Neural cell (in vitro differentiated cells): Measurements from ENCODE around the gene ZNRD2. TPM values are rescaled to one million over a fixed set of nuclear protein-coding genes. Genes with fewer than 3 reads are reported as not detected.

Source experiments
- H2AFZ ChIP-seq: fragments of 200-600, 300-800 bp; sonication (generic), shearing (Covaris generic); 2 replicates; pipeline ENCODE4 v1.6.0; 2014; ENCODE audit warnings: low read depth, mild to moderate bottlenecking, antibody characterized with exemption, low read length, moderate library complexity
- H3F3A ChIP-seq: fragments of 200-600 bp; shearing (Covaris generic); 2 replicates; pipeline ENCODE4 v1.6.1; 2016; ENCODE audit warnings: mild to moderate bottlenecking, moderate library complexity, mixed read lengths, antibody characterized with exemption, low read length; ENCODE audit not compliant: insufficient read depth, poor library complexity, severe bottlenecking
- H3K27ac ChIP-seq: fragments of 200-600, 300-800 bp; sonication (generic), shearing (Covaris generic); 2 replicates; pipeline ENCODE4 v1.5.1; 2014; ENCODE audit warnings: mild to moderate bottlenecking, low read length, moderate library complexity
- H3K27me3 ChIP-seq: fragments of 300-800, 200-600 bp; sonication (generic), shearing (Covaris generic); 2 replicates; pipeline ENCODE4 v1.6.0; 2014; ENCODE audit warnings: mild to moderate bottlenecking, low read depth, low read length, moderate library complexity; ENCODE audit not compliant: insufficient read depth
- H3K36me3 ChIP-seq: fragments of 300-800, 200-600 bp; sonication (generic), shearing (Covaris generic); 2 replicates; pipeline ENCODE4 v1.5.1; 2014; ENCODE audit warnings: mild to moderate bottlenecking, antibody characterized with exemption, low read length, moderate library complexity; ENCODE audit not compliant: insufficient read depth
- H3K4me2 ChIP-seq: fragments of 300-800, 200-600 bp; sonication (generic), shearing (Covaris generic); 2 replicates; pipeline ENCODE4 v1.6.0; 2014; ENCODE audit warnings: mild to moderate bottlenecking, low read length
- H3K4me3 ChIP-seq: fragments of 300-800, 200-600 bp; sonication (generic), shearing (Covaris generic); 2 replicates; pipeline ENCODE4 v1.5.1; 2014; ENCODE audit warnings: mild to moderate bottlenecking, low read length, moderate library complexity
- H3K79me2 ChIP-seq: fragments of 200-600 bp; shearing (Covaris generic); replicated peaks from 2 replicates; pipeline ENCODE4 v1.6.0; 2014; ENCODE audit warnings: mild to moderate bottlenecking, low read length, moderate library complexity; ENCODE audit not compliant: insufficient read depth
- H3K9ac ChIP-seq: fragments of 300-800, 200-600 bp; sonication (generic), shearing (Covaris generic); 2 replicates; pipeline ENCODE4 v1.6.1; 2016; ENCODE audit warnings: mild to moderate bottlenecking, low read length, mixed read lengths
- H3K9me2 ChIP-seq: fragments of 200-600 bp; shearing (Covaris generic); 2 replicates; pipeline ENCODE4 v1.6.1; 2016; ENCODE audit warnings: mild to moderate bottlenecking, low read length, mixed read lengths; ENCODE audit not compliant: insufficient read depth
- H3K9me3 ChIP-seq: fragments of 200-600, 300-800 bp; sonication (generic), shearing (Covaris generic); 2 replicates; pipeline ENCODE4 v1.6.1; 2016; ENCODE audit warnings: mild to moderate bottlenecking, mixed run types, low read length, moderate library complexity, mixed read lengths
- H4K20me1 ChIP-seq: fragments of 200-600 bp; shearing (Covaris generic); 2 replicates; pipeline ENCODE4 v1.6.1; 2016; ENCODE audit warnings: mild to moderate bottlenecking, mixed run types; ENCODE audit not compliant: insufficient read depth
- EP300 ChIP-seq: fragments of 450-650 bp; conservative IDR thresholded peaks from 2 replicates; pipeline ENCODE4 v1.6.1; 2014; ENCODE audit warnings: antibody characterized with exemption, mild to moderate bottlenecking, moderate library complexity; ENCODE audit not compliant: poor library complexity, severe bottlenecking
- EZH2 ChIP-seq: fragments of 200-600, 300-800 bp; shearing (Covaris generic), sonication (generic); IDR thresholded peaks from 2 replicates; pipeline ENCODE4 v1.6.1; 2014; ENCODE audit warnings: antibody characterized with exemption, low read length, borderline replicate concordance, mild to moderate bottlenecking; ENCODE audit not compliant: insufficient read depth, poor library complexity, severe bottlenecking
- MXI1 ChIP-seq: fragments of 450-650 bp; conservative IDR thresholded peaks from 2 replicates; pipeline ENCODE4 v1.6.1; 2014; ENCODE audit warnings: antibody characterized with exemption, mild to moderate bottlenecking; ENCODE audit not compliant: poor library complexity, severe bottlenecking
- POLR2AphosphoS5 ChIP-seq: IDR thresholded peaks from 2 replicates; pipeline ENCODE4 v1.6.1; 2012
- RAD21 ChIP-seq: fragments of 450-650 bp; conservative IDR thresholded peaks from 2 replicates; pipeline ENCODE4 v1.6.1; 2014; ENCODE audit warnings: antibody characterized with exemption, mild to moderate bottlenecking, moderate library complexity
- SMC3 ChIP-seq: fragments of 450-650 bp; conservative IDR thresholded peaks from 2 replicates; pipeline ENCODE4 v1.6.1; 2014; ENCODE audit warnings: antibody characterized with exemption, mild to moderate bottlenecking, moderate library complexity; ENCODE audit not compliant: poor library complexity
- TAF1 ChIP-seq: IDR thresholded peaks from 2 replicates; pipeline ENCODE4 v1.6.1; 2012; ENCODE audit warnings: low read depth
- polyA plus RNA-seq: library from polyadenylated mRNA; depleted of rRNA; stranded (reverse); fragments of >200 nt; gene quantifications from 2 replicates; pipeline ENCODE4 v1.2.3, GENCODE V29; 2014
- TF ChIP-seq, protein P1 (sequence below): IDR thresholded peaks from 2 replicates; pipeline ENCODE4 v1.6.1; 2012; ENCODE audit warnings: borderline replicate concordance
- TF ChIP-seq, protein P2 (sequence below): fragments of 450-650 bp; IDR thresholded peaks from 2 replicates; pipeline ENCODE4 v1.5.1; 2014; ENCODE audit warnings: antibody characterized with exemption, mild to moderate bottlenecking, moderate library complexity; ENCODE audit not compliant: poor library complexity, severe bottlenecking

The ZNRD2 gene
- polyA plus RNA-seq, 1 donor from 2014 or later: 36.2 TPM

DNA sequence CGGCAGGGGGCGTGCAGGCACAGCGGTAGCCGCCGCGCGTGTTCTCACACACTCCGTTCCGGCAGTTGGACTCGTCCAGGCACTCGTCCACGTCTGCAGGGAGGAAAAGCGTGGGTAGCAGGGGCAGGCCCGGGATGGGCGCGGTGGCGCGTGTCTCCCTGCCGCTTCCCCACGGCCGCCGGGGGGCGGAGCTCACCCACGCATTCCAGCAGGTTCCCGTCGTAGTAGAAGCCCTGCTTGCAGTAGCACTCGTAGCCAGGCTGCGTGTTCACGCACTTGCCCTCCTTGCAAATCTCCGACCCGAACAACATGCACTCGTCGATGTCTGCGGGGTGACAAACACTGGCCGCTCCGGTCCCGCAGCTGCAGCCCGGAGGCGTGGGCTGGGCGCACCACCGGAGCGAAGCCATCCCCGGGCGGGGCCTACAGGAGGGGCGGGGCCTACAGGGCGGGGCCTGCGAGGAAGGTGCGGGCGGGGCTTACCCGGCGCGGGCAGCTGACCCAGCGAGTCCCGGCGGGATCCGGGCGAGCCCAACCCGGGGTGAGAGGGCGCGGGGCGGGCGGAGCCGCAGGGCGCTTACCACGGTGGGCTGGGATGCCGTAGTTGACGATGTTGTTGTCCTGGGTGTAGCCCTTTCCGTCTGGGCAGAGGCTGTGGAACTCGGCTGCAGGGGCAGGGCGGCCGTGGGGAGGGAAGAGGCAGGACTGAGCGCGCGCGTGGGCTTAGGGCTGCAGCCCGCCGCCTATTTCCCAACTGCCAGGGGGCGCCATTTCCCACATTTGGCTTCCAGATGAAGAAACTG, 29.8 kb upstream of the ZNRD2 start (continued):
- TF ChIP-seq MXI1: peak; percentile 67

DNA sequence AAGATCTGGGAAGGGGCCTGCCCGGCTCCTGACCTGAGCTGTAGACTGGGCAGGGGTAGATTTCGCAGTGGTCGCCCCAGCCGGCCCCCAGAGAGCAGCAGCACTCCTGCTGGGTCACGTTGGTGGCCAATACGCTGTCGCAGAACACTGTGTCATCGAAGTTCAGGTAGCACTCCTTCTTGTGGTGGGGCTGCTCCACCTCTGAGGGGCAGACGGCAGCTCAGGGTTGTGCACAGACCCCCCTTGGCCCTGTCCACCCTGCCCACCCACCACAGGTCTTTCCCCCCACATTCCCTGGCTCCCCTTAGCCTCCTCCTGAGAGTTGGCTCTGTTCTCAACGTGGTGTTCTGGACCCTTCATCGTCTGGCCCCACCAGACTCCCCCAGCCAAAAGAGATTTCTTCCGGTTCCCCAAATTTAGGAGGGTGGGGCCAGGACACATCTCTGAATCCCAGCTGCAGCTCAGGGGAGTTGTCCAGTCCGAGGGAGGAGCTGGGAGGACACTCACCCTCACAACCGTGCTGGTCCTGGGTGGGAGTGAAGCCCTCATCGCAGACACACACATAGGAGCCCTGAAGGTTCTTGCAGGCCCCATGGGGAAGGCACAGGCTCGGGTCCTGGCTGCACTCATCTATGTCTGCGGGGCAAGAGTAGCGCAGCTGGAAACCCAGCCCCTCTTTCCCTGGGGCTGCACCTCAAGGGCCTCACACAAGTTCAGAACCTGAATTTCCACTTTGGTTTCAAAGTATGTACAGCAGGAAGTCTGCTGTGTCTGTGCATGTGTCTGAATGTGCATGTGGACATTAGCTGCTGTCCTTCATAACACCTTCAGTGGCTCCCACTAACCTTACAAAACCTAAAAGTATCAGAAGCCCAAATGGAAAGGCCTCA, 28.9 kb upstream of the ZNRD2 start:
- H3K9me3 ChIP-seq: no peaks in the 10 kb centered on the region
- TF ChIP-seq POLR2AphosphoS5 (no peak), EZH2 (no peak), MXI1 (no peak), RAD21 (no peak), EP300 (no peak), TAF1 (no peak)
- TF ChIP-seq, protein P1, sequence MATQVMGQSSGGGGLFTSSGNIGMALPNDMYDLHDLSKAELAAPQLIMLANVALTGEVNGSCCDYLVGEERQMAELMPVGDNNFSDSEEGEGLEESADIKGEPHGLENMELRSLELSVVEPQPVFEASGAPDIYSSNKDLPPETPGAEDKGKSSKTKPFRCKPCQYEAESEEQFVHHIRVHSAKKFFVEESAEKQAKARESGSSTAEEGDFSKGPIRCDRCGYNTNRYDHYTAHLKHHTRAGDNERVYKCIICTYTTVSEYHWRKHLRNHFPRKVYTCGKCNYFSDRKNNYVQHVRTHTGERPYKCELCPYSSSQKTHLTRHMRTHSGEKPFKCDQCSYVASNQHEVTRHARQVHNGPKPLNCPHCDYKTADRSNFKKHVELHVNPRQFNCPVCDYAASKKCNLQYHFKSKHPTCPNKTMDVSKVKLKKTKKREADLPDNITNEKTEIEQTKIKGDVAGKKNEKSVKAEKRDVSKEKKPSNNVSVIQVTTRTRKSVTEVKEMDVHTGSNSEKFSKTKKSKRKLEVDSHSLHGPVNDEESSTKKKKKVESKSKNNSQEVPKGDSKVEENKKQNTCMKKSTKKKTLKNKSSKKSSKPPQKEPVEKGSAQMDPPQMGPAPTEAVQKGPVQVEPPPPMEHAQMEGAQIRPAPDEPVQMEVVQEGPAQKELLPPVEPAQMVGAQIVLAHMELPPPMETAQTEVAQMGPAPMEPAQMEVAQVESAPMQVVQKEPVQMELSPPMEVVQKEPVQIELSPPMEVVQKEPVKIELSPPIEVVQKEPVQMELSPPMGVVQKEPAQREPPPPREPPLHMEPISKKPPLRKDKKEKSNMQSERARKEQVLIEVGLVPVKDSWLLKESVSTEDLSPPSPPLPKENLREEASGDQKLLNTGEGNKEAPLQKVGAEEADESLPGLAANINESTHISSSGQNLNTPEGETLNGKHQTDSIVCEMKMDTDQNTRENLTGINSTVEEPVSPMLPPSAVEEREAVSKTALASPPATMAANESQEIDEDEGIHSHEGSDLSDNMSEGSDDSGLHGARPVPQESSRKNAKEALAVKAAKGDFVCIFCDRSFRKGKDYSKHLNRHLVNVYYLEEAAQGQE: no peak
- peak overlapping the region; percentile 68 for H3K4me3 ChIP-seq
- H3K9me2 ChIP-seq: no peaks in the 10 kb centered on the region
- no peaks in the 10 kb centered on the region for H3K36me3 ChIP-seq
- H2AFZ ChIP-seq: no peak overlapping the region
- H3K9ac ChIP-seq: no peak overlapping the region
- H4K20me1 ChIP-seq: peaks cover 6% of the 10 kb centered on the region
- H3K4me2 ChIP-seq: no peak overlapping the region
- H3K27ac ChIP-seq: no peak overlapping the region
- no peaks in the 10 kb centered on the region for H3K79me2 ChIP-seq
- peaks cover 58% of the 10 kb centered on the region for H3K27me3 ChIP-seq
- no peaks in the 10 kb centered on the region for H3F3A ChIP-seq

DNA sequence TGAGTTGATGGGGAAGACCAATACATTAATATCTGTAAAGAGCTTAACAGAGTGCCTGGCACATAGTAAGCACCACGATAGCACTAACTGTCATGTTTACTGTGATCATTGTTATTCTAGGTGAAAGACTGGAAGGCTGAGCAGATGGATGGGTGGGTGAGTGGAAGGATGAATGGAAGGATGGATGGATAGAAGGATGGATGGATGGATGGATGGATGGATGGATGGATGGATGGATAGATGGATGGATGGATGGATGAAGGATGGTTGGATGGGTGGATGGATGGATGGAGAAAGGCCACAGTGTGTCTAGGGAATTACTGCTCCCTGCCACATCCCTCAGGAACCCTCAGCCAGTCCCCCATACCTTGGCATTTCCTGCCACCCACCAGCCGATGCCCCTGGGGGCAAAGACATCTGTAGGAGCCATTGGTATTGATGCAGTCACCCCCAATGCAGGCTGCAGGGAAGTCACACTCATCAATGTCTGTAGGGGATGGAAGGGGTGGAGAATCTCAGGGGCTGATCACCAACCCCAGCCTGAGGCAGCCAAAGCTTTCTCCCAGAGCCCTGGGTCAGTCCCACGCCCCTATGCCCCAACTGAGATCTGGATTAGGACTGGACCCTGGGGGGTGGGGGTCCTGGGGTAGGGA, 27.4 kb upstream of the ZNRD2 start:
- Histone ChIP-seq H3K27me3 (peaks cover 56% of the 10 kb centered on the region), H3F3A (no peaks in the 10 kb centered on the region), H3K4me2 (no peak overlapping the region), H3K36me3 (no peaks in the 10 kb centered on the region), H3K79me2 (no peaks in the 10 kb centered on the region), H3K4me3 (no peak overlapping the region), H3K27ac (no peak overlapping the region), H2AFZ (no peak overlapping the region), H3K9me3 (no peaks in the 10 kb centered on the region), H3K9me2 (no peaks in the 10 kb centered on the region), H3K9ac (no peak overlapping the region), H4K20me1 (peaks cover 6% of the 10 kb centered on the region)
- TF ChIP-seq POLR2AphosphoS5 (no peak), RAD21 (no peak), EZH2 (no peak), MXI1 (no peak), SMC3 (no peak), TAF1 (no peak), EP300 (no peak)
- TF ChIP-seq, protein P2, sequence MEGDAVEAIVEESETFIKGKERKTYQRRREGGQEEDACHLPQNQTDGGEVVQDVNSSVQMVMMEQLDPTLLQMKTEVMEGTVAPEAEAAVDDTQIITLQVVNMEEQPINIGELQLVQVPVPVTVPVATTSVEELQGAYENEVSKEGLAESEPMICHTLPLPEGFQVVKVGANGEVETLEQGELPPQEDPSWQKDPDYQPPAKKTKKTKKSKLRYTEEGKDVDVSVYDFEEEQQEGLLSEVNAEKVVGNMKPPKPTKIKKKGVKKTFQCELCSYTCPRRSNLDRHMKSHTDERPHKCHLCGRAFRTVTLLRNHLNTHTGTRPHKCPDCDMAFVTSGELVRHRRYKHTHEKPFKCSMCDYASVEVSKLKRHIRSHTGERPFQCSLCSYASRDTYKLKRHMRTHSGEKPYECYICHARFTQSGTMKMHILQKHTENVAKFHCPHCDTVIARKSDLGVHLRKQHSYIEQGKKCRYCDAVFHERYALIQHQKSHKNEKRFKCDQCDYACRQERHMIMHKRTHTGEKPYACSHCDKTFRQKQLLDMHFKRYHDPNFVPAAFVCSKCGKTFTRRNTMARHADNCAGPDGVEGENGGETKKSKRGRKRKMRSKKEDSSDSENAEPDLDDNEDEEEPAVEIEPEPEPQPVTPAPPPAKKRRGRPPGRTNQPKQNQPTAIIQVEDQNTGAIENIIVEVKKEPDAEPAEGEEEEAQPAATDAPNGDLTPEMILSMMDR: no peak
- TF ChIP-seq, protein P1: no peak
